ENCODE data around the gene RIMBP2. TPM values are rescaled to one million over a fixed set of nuclear protein-coding genes. Genes with fewer than 3 reads are reported as not detected.

RIMBP2 gene
- total RNA-seq, 4 donors from 2014 or later = 0.83 to 1.8 (median 1.4) TPM

DNA sequence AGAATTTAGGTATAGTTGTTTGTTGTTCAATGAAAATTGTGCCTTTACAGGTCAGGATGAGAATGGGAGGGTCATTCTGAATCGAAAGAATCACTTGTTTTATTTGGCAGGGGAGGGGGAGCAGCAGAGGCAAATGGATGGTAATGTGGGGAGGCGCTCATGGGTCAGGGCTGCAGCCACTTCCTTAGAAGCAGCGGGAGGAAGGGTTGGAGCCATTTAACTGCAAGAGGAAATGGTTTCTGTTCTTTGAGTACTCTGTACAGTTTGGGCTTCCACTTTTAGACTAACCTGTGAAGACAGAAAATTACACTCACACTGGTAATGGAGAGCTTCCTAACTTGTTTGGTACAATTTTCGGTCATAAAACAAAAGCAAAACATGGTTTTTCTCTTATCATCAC is 321.2 kb downstream of the RIMBP2 start:
- no peak overlapping the region for H3K4me3 ChIP-seq
- no peaks in the 10 kb centered on the region for H3K9me3 ChIP-seq
- no peaks in the 10 kb centered on the region for H3K4me1 ChIP-seq
- H3K36me3 ChIP-seq = no peaks in the 10 kb centered on the region
- H3K27ac ChIP-seq (replicated peaks in 1 of 4) = no peak overlapping the region
- H3K27me3 ChIP-seq = peaks cover 0 to 22% (median 2%) of the 10 kb centered on the region in 4 donors
- intact Hi-C loops (cut with DNase I) = no loop called here
- 59% methylated on average over 4 of the region's 4 CpGs for WGBS
- no peak for DNase-seq (ENCODE audit: extremely low spot score)
- TF ChIP-seq EP300 (IDR thresholded peaks at IDR 0.05) (no peak), POLR2AphosphoS5 (IDR thresholded peaks at IDR 0.05) (no peak), POLR2A (IDR thresholded peaks at IDR 0.05; ENCODE audit: low read depth) (no peak)
- TF ChIP-seq, protein P1, sequence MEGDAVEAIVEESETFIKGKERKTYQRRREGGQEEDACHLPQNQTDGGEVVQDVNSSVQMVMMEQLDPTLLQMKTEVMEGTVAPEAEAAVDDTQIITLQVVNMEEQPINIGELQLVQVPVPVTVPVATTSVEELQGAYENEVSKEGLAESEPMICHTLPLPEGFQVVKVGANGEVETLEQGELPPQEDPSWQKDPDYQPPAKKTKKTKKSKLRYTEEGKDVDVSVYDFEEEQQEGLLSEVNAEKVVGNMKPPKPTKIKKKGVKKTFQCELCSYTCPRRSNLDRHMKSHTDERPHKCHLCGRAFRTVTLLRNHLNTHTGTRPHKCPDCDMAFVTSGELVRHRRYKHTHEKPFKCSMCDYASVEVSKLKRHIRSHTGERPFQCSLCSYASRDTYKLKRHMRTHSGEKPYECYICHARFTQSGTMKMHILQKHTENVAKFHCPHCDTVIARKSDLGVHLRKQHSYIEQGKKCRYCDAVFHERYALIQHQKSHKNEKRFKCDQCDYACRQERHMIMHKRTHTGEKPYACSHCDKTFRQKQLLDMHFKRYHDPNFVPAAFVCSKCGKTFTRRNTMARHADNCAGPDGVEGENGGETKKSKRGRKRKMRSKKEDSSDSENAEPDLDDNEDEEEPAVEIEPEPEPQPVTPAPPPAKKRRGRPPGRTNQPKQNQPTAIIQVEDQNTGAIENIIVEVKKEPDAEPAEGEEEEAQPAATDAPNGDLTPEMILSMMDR (IDR thresholded peaks at IDR 0.05) = no peak

DNA sequence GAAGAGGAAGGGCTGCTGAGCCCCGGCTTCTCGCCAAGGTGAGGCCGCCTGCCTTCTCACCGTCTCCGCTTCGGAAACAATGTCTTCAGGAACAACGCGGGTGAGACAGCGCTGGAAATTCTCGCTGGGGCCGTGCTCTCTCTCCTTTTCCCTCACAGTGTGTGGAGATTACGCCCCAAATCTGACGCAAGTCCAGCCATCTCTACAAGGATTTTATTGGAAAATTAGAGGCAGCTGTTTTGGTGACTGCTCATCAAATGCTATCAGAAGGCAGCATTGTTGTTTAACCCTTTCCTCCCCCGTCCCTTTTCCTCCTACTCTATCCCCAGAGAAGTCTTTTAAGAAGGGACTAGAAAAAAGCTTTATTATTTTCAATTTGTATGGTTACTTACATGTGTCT is 324.9 kb downstream of the RIMBP2 start:
- Histone ChIP-seq H3K36me3 (no peaks in the 10 kb centered on the region), H3K27me3 (peaks cover 0 to 22% (median 2%) of the 10 kb centered on the region in 4 donors), H3K9me3 (no peaks in the 10 kb centered on the region), H3K4me1 (no peaks in the 10 kb centered on the region), H3K27ac (replicated peaks in 1 of 4) (no peak overlapping the region), H3K4me3 (no peak overlapping the region)
- 54% methylated on average over 13 of the region's 14 CpGs for WGBS
- TF ChIP-seq POLR2AphosphoS5 (IDR thresholded peaks at IDR 0.05) = no peak
- TF ChIP-seq, protein P1 (IDR thresholded peaks at IDR 0.05) = no peak
- intact Hi-C loops (cut with DNase I) = no loop called here
- DNase-seq (ENCODE audit: extremely low spot score) = no peak

DNA sequence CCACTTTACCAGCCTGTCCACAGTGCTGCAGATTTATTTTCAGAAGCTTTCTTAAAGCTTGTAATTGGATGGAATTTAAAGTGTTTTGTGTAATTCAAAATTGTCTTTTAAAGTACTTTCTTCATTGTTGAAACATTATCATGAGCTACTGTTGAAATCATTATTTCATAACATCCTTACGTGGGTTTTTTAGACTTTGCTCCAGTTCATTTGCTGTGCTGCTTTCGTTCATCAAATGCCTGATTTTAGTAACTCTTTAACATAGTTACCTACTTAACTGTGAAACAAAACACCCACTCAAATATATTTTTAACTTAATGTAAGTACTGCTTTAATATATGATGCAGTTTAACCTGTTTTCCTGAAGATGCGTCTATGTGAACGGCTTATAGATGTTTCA is 330.9 kb downstream of the RIMBP2 start:
- H3K4me3 ChIP-seq = no peak overlapping the region
- peaks cover 0 to 5% (median 0%) of the 10 kb centered on the region in 4 donors for H3K27me3 ChIP-seq
- H3K4me1 ChIP-seq = no peaks in the 10 kb centered on the region
- H3K36me3 ChIP-seq = no peaks in the 10 kb centered on the region
- H3K9me3 ChIP-seq = no peaks in the 10 kb centered on the region
- 76% methylated on average over 4 of the region's 4 CpGs for WGBS
- TF ChIP-seq EP300 (IDR thresholded peaks at IDR 0.05) (no peak), POLR2AphosphoS5 (IDR thresholded peaks at IDR 0.05) (no peak), POLR2A (IDR thresholded peaks at IDR 0.05; ENCODE audit: low read depth) (no peak)
- TF ChIP-seq, protein P1 (IDR thresholded peaks at IDR 0.05) = no peak
- intact Hi-C loops (cut with DNase I) = no loop called here
- no peak overlapping the region for H3K27ac ChIP-seq (replicated peaks in 1 of 4)
- DNase-seq (ENCODE audit: extremely low spot score) = no peak

DNA sequence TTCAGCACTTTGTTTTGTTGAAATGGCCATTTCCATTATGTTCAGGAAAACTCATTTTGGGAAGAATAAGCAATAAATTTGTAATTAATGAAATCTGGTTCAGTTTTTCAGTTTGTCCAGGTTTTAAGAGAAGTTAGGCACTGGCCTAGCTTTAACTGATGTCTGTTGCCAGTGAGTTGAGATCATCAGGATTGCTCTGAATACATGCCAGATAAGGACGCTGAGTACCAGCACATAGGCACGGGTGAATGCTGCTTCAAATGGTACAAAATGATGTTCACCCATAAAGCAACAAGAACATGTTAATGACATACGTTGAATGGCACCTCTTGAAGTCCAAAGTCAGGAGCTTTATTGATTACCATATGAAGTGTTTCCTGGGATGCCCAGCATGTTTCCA is 331.9 kb downstream of the RIMBP2 start:
- Histone ChIP-seq H3K27ac (replicated peaks in 1 of 4) (no peak overlapping the region), H3K4me1 (no peaks in the 10 kb centered on the region), H3K27me3 (peaks cover 0 to 5% (median 0%) of the 10 kb centered on the region in 4 donors), H3K9me3 (no peaks in the 10 kb centered on the region), H3K4me3 (no peak overlapping the region), H3K36me3 (no peaks in the 10 kb centered on the region)
- intact Hi-C loops (cut with DNase I) = no loop called here
- TF ChIP-seq POLR2A (IDR thresholded peaks at IDR 0.05; ENCODE audit: low read depth) (no peak), POLR2AphosphoS5 (IDR thresholded peaks at IDR 0.05) (no peak), EP300 (IDR thresholded peaks at IDR 0.05) (no peak)
- TF ChIP-seq, protein P1 (IDR thresholded peaks at IDR 0.05) = no peak
- 58% methylated on average over 3 of the region's 3 CpGs for WGBS
- no peak for DNase-seq (ENCODE audit: extremely low spot score)

DNA sequence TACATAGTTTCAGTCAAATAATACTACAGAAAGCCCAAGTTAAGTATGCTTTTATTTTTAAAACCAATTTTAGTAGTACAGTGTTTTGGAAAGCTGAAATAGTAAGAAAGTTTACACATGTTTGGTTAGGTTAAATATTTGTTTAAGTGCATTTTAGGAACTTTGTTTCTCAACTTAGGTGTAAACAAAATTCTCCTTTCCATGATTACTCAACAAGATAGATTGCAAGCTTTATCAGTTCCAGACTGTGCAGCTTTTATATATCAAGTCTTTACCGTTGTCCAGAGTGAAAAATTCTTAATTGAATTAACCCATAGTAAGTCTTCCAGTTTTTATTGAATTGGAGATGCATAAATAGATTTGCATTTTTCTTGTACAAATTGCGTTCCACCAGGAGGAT is 333.3 kb downstream of the RIMBP2 start:
- H3K4me3 ChIP-seq = no peak overlapping the region
- 56% methylated on average over 2 of the region's 2 CpGs for WGBS
- H3K36me3 ChIP-seq = no peaks in the 10 kb centered on the region
- no peaks in the 10 kb centered on the region for H3K9me3 ChIP-seq
- peaks cover 0 to 6% (median 0%) of the 10 kb centered on the region in 4 donors for H3K27me3 ChIP-seq
- H3K27ac ChIP-seq (replicated peaks in 1 of 4) = no peak overlapping the region
- TF ChIP-seq POLR2AphosphoS5 (IDR thresholded peaks at IDR 0.05) (no peak), EP300 (IDR thresholded peaks at IDR 0.05) (no peak), POLR2A (IDR thresholded peaks at IDR 0.05; ENCODE audit: low read depth) (no peak)
- TF ChIP-seq, protein P1 (IDR thresholded peaks at IDR 0.05) = no peak
- DNase-seq (ENCODE audit: extremely low spot score) = no peak
- intact Hi-C loops (cut with DNase I) = no loop called here
- no peaks in the 10 kb centered on the region for H3K4me1 ChIP-seq
